ENCODE results near the gene SLC8B1.

SLC8B1 gene

GRCh38 chr12:113278141-113278540 is 56.8 kb downstream of the SLC8B1 start:
- Histone ChIP-seq H3K79me2 (ENCODE audit: insufficient read depth, low read length) (no peaks in the 10 kb centered on the region), H3K9ac (ENCODE audit: low read length) (no peak overlapping the region), H3K36me3 (ENCODE audit: insufficient read depth, low read length) (peaks cover 91% of the 10 kb centered on the region), H3F3A (ENCODE audit: insufficient read depth, low read length) (no peaks in the 10 kb centered on the region), H3K4me1 (ENCODE audit: insufficient read depth, low read length, severe bottlenecking) (no peaks in the 10 kb centered on the region), H3K27ac (ENCODE audit: low read depth, low read length, poor library complexity, severe bottlenecking) (no peak overlapping the region), H4K20me1 (ENCODE audit: insufficient read depth, low read length) (no peaks in the 10 kb centered on the region), H3K4me2 (ENCODE audit: low read length) (no peak overlapping the region), H3K27me3 (ENCODE audit: insufficient read depth, low read length) (no peaks in the 10 kb centered on the region), H3K9me2 (ENCODE audit: low read depth, low read length) (no peaks in the 10 kb centered on the region), H3K9me3 (ENCODE audit: low read length) (no peaks in the 10 kb centered on the region), H2AFZ (ENCODE audit: low read length) (no peak overlapping the region), H3K4me3 (ENCODE audit: low read depth, low read length, poor library complexity, severe bottlenecking) (no peak overlapping the region)
- TF ChIP-seq EZH2 (IDR thresholded peaks at IDR 0.05; ENCODE audit: borderline replicate concordance, low read length), result no peak

GRCh38 chr12:113277511-113277910 is 57.4 kb downstream of the SLC8B1 start:
- no peak overlapping the region for H3K27ac ChIP-seq (ENCODE audit: low read depth, low read length, poor library complexity, severe bottlenecking)
- H3K36me3 ChIP-seq (ENCODE audit: insufficient read depth, low read length), result peaks cover 91% of the 10 kb centered on the region

GRCh38 chr12:113276946-113277500 is 57.9 kb downstream of the SLC8B1 start:
- H2AFZ ChIP-seq (ENCODE audit: low read length), result no peak overlapping the region
- H3K4me1 ChIP-seq (ENCODE audit: insufficient read depth, low read length, severe bottlenecking), result no peaks in the 10 kb centered on the region
- H3K36me3 ChIP-seq (ENCODE audit: insufficient read depth, low read length), result peaks cover 91% of the 10 kb centered on the region
- H3K79me2 ChIP-seq (ENCODE audit: insufficient read depth, low read length), result no peaks in the 10 kb centered on the region
- H3K9me2 ChIP-seq (ENCODE audit: low read depth, low read length), result no peaks in the 10 kb centered on the region
- no peak overlapping the region for H3K9ac ChIP-seq (ENCODE audit: low read length)
- no peak overlapping the region for H3K4me3 ChIP-seq (ENCODE audit: low read depth, low read length, poor library complexity, severe bottlenecking)
- no peak overlapping the region for H3K4me2 ChIP-seq (ENCODE audit: low read length)
- H3K27me3 ChIP-seq (ENCODE audit: insufficient read depth, low read length), result no peaks in the 10 kb centered on the region
- H3F3A ChIP-seq (ENCODE audit: insufficient read depth, low read length), result no peaks in the 10 kb centered on the region
- TF ChIP-seq CTCF (IDR thresholded peaks at IDR 0.05; ENCODE audit: low read length), result no peak
- no peak for TF ChIP-seq EZH2 (IDR thresholded peaks at IDR 0.05; ENCODE audit: borderline replicate concordance, low read length)
- no peak overlapping the region for H3K27ac ChIP-seq (ENCODE audit: low read depth, low read length, poor library complexity, severe bottlenecking)
- no peaks in the 10 kb centered on the region for H4K20me1 ChIP-seq (ENCODE audit: insufficient read depth, low read length)
- H3K9me3 ChIP-seq (ENCODE audit: low read length), result no peaks in the 10 kb centered on the region

More at GRCh38 chr12:113277511-113277910, 57.4 kb downstream of the SLC8B1 start:
- H3K9me3 ChIP-seq (ENCODE audit: low read length), result no peaks in the 10 kb centered on the region
- H3K79me2 ChIP-seq (ENCODE audit: insufficient read depth, low read length), result no peaks in the 10 kb centered on the region
- H3K9ac ChIP-seq (ENCODE audit: low read length), result no peak overlapping the region
- no peaks in the 10 kb centered on the region for H3K27me3 ChIP-seq (ENCODE audit: insufficient read depth, low read length)
- no peaks in the 10 kb centered on the region for H3K4me1 ChIP-seq (ENCODE audit: insufficient read depth, low read length, severe bottlenecking)
- no peaks in the 10 kb centered on the region for H4K20me1 ChIP-seq (ENCODE audit: insufficient read depth, low read length)
- H3F3A ChIP-seq (ENCODE audit: insufficient read depth, low read length), result no peaks in the 10 kb centered on the region
- no peak overlapping the region for H2AFZ ChIP-seq (ENCODE audit: low read length)
- no peak overlapping the region for H3K4me2 ChIP-seq (ENCODE audit: low read length)
- no peak overlapping the region for H3K4me3 ChIP-seq (ENCODE audit: low read depth, low read length, poor library complexity, severe bottlenecking)
- no peaks in the 10 kb centered on the region for H3K9me2 ChIP-seq (ENCODE audit: low read depth, low read length)
- TF ChIP-seq EZH2 (IDR thresholded peaks at IDR 0.05; ENCODE audit: borderline replicate concordance, low read length) (no peak), CTCF (IDR thresholded peaks at IDR 0.05; ENCODE audit: low read length) (no peak)

GRCh38 chr12:113276306-113276705 is 58.6 kb downstream of the SLC8B1 start:
- H3K4me1 ChIP-seq (ENCODE audit: insufficient read depth, low read length, severe bottlenecking), result no peaks in the 10 kb centered on the region
- H3K79me2 ChIP-seq (ENCODE audit: insufficient read depth, low read length), result no peaks in the 10 kb centered on the region
- no peak for TF ChIP-seq CTCF (IDR thresholded peaks at IDR 0.05; ENCODE audit: low read length)
- TF ChIP-seq EZH2 (IDR thresholded peaks at IDR 0.05; ENCODE audit: borderline replicate concordance, low read length), result no peak
- H3K4me3 ChIP-seq (ENCODE audit: low read depth, low read length, poor library complexity, severe bottlenecking), result no peak overlapping the region
- H2AFZ ChIP-seq (ENCODE audit: low read length), result no peak overlapping the region
- no peaks in the 10 kb centered on the region for H3F3A ChIP-seq (ENCODE audit: insufficient read depth, low read length)
- H4K20me1 ChIP-seq (ENCODE audit: insufficient read depth, low read length), result no peaks in the 10 kb centered on the region
- H3K4me2 ChIP-seq (ENCODE audit: low read length), result no peak overlapping the region
- H3K27me3 ChIP-seq (ENCODE audit: insufficient read depth, low read length), result no peaks in the 10 kb centered on the region
- no peak overlapping the region for H3K27ac ChIP-seq (ENCODE audit: low read depth, low read length, poor library complexity, severe bottlenecking)
- no peak overlapping the region for H3K9ac ChIP-seq (ENCODE audit: low read length)
- no peaks in the 10 kb centered on the region for H3K9me3 ChIP-seq (ENCODE audit: low read length)
- H3K9me2 ChIP-seq (ENCODE audit: low read depth, low read length), result no peaks in the 10 kb centered on the region
- H3K36me3 ChIP-seq (ENCODE audit: insufficient read depth, low read length), result peaks cover 93% of the 10 kb centered on the region
